ENCODE results near the gene EIF2AK3.

EIF2AK3 gene

GRCh38 chr2:88666576-88666975 lies 39.3 kb upstream of the EIF2AK3 start:
- TF ChIP-seq CTCF (IDR thresholded peaks at IDR 0.05; ENCODE audit: low read depth, low read length): no peak

GRCh38 chr2:88660622-88661021 lies 33.4 kb upstream of the EIF2AK3 start:
- TF ChIP-seq CTCF (IDR thresholded peaks at IDR 0.05; ENCODE audit: low read depth, low read length): no peak

More at GRCh38 chr2:88666576-88666975, 39.3 kb upstream of the EIF2AK3 start:
- H3K4me3 ChIP-seq (ENCODE audit: low read depth, low read length): no peak overlapping the region

GRCh38 chr2:88659538-88659915 lies 32.3 kb upstream of the EIF2AK3 start:
- H3K4me3 ChIP-seq (ENCODE audit: low read depth, low read length): no peak overlapping the region
- TF ChIP-seq CTCF (IDR thresholded peaks at IDR 0.05; ENCODE audit: low read depth, low read length): no peak

More at GRCh38 chr2:88660622-88661021, 33.4 kb upstream of the EIF2AK3 start:
- H3K4me3 ChIP-seq (ENCODE audit: low read depth, low read length): no peak overlapping the region

- TF ChIP-seq CTCF (IDR thresholded peaks at IDR 0.05; ENCODE audit: low read depth, low read length): no peak
- H3K4me3 ChIP-seq (ENCODE audit: low read depth, low read length): no peak overlapping the region
These were observed 31.7 kb upstream of the EIF2AK3 start for GRCh38 chr2:88658881-88659537.

- TF ChIP-seq CTCF (IDR thresholded peaks at IDR 0.05; ENCODE audit: low read depth, low read length): no peak
- no peak overlapping the region for H3K4me3 ChIP-seq (ENCODE audit: low read depth, low read length)
These were observed 31.1 kb upstream of the EIF2AK3 start for GRCh38 chr2:88658326-88658725.

GRCh38 chr2:88657131-88657530 lies 29.9 kb upstream of the EIF2AK3 start:
- TF ChIP-seq CTCF (IDR thresholded peaks at IDR 0.05; ENCODE audit: low read depth, low read length): no peak
- H3K4me3 ChIP-seq (ENCODE audit: low read depth, low read length): no peak overlapping the region

GRCh38 chr2:88656690-88657089 lies 29.4 kb upstream of the EIF2AK3 start:
- no peak overlapping the region for H3K4me3 ChIP-seq (ENCODE audit: low read depth, low read length)
- TF ChIP-seq CTCF (IDR thresholded peaks at IDR 0.05; ENCODE audit: low read depth, low read length): no peak

Measured in WI38 (cell line).